Measurements from ENCODE around the gene MIPOL1.
A peak's percentile ranks its signal among the peaks of the same experiment; 100 is the strongest.

The MIPOL1 gene

DNA sequence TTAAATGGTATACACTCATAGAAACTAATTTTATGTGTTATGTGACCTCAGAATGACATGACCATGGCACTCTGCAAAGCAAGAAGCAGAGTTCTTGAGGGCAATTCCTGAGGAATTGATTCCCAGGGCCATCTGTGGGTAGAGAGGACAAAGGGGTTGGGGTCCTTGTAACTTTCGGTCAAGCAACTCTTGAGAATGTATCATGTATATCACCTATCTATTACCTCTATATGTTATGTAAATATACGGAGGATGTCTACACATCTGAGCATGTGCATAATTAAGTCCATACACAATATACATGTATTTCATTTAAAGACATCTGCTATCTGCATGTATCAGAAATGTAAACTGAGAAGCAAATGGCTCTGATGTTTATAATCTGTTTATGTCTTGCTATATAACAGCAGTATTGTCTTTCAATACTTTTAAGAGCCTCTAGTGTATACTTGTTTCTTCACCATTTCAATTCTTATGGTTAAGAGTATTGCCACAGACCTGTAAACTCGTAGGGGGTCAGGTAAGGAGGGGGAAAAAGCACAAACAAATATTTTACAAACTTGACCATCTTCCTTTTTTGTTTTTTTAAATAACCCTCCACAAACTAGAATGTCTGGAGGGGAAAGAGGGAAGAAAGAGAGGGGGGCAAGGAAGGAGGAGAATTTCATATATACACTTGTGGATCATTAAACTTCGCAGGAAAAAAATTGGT is 392.8 kb downstream of the MIPOL1 start:
- DNase-seq (ENCODE audit: insufficient read length, low spot score): no peak
- TF ChIP-seq POLR2A (IDR thresholded peaks at IDR 0.05; ENCODE audit: low read depth, low read length): no peak
- FAIRE-seq: no peak

DNA sequence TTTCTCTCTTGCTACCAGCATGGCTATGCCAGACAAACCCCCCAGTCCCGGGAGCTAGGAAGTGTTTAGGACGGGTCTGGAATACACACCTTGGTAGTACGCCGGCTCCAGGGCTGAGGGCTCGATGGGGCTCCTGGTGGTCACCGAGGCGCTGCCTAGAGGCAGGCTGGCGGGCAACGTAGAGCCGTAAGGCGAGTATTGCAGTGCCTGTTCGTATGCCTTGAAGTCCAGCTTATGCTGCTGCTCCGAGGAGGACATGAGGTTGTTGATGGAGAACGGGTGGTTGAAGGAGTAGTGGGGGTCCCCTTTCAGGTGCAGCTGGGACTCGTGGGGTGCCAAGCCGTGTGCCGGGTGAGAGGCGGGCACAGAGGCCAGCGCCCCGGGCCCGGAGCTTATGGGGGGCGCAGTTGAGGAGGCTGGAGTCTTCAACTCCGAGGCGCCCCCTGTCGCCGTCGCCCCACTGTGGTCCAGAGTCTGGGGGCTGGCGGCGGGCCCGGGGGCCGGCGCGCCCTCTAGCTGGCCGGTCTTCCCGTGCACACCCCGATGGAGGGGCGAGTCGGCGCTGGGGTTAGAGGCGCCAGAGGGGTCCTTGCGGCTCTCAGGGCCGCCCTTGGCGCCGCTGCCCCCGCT is 393.7 kb downstream of the MIPOL1 start:
- DNase-seq (ENCODE audit: insufficient read length, low spot score): no peak
- no peak for TF ChIP-seq POLR2A (IDR thresholded peaks at IDR 0.05; ENCODE audit: low read depth, low read length)
- FAIRE-seq: no peak

DNA sequence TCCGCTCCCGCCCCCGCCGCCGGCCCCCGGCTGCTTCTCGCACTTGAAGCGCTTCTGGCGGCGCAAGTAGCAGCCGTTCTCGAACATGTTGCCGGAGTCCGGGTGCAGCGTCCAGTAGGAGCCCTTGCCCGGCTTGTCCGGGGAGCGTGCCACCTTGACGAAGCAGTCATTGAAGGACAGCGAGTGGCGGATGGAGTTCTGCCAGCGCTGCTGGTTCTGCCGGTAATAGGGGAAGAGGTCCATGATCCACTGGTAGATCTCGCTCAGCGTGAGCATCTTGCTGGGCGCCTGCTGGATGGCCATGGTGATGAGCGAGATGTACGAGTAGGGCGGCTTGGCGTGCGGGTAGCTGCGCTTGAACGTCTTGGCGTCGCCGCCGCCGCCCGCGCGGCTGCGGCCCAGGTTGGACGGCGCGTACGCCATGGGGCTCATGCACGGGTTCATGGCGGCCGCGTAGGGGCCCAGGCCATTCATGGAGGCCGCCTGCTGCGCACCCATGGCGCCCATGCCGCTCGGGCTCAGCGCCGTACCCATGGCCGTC is 394.3 kb downstream of the MIPOL1 start:
- DNase-seq (ENCODE audit: insufficient read length, low spot score) (no peak), FAIRE-seq (no peak)
- TF ChIP-seq POLR2A (IDR thresholded peaks at IDR 0.05; ENCODE audit: low read depth, low read length): no peak

DNA sequence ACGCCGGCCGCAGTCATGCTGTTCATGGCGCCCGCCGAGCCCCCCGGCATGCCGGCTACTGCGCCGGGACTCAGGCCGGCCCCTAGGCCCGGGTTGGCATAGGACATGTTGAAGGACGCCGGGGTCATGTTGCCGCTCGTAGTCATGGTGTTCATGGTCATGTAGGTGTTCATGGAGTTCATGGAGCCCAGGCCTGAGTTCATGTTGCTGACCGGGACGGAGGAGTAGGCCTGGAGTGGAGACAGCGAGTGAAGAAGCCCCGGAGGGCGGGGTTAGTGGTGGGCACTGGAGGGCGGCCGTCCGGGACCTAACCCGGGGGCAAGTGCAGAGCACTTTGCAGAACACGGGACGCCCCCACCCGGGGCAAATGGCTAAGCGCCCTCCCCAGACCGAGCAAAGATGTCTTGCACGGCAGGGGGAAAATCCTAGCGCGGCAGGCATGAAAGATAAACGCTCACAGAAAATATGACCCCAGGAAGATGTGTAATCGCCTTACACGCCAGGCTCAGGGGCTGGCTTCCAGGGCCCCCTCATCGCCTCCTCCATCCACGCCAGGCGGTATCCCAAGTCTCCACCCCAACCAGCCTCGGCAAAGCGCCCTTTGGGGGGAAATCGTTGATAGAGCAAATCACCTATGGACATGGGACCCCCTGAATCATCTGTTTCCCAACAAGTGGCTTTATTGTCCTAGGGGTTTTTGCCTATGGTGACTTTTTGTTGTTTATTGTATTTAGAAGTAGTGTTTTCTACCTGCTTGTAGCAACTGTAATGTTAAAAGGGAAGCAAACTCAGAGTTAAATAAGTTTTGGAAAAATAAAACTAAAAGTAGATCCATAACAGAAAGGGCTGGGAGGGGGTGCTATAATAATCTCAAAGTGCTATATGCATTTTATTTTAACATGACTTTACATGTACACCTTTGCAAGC is 395.0 kb downstream of the MIPOL1 start:
- DNase-seq (ENCODE audit: insufficient read length, low spot score) (no peak), FAIRE-seq (no peak)
- no peak for TF ChIP-seq POLR2A (IDR thresholded peaks at IDR 0.05; ENCODE audit: low read depth, low read length)

DNA sequence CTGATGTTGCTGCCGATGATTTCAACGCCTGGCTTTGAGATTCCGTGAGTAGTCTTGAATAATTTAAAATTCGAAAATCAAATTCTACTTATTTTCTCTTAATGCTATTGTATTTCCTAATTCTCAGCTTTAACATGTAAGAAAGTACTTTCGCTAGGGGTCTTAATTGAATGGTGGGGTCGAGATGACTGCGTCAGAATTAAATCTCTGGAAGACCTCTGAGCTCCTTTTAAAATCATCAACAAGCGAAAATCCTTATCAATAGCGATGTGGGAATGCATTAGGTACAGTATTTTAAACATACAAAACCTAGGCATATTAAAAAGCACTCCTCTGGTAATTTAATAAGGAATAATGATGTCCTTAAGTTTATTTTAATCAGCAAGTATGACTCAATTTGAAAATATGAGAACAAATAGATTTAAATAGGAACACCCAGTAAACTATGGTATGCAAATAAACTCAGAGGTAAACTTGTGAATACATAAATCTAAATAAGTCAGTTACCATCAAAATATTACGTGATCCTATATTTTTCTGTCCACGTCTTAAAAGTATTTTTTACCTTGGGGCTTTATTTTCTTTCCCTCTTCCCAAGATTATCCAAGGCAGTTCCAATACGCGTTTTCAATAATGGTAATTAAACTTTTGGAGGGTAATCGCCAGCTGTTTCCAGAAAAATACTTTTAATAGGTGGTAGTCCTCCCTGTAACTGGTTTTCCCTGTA is 395.9 kb downstream of the MIPOL1 start:
- FAIRE-seq (no peak), DNase-seq (ENCODE audit: insufficient read length, low spot score) (no peak)
- TF ChIP-seq POLR2A (IDR thresholded peaks at IDR 0.05; ENCODE audit: low read depth, low read length): no peak

DNA sequence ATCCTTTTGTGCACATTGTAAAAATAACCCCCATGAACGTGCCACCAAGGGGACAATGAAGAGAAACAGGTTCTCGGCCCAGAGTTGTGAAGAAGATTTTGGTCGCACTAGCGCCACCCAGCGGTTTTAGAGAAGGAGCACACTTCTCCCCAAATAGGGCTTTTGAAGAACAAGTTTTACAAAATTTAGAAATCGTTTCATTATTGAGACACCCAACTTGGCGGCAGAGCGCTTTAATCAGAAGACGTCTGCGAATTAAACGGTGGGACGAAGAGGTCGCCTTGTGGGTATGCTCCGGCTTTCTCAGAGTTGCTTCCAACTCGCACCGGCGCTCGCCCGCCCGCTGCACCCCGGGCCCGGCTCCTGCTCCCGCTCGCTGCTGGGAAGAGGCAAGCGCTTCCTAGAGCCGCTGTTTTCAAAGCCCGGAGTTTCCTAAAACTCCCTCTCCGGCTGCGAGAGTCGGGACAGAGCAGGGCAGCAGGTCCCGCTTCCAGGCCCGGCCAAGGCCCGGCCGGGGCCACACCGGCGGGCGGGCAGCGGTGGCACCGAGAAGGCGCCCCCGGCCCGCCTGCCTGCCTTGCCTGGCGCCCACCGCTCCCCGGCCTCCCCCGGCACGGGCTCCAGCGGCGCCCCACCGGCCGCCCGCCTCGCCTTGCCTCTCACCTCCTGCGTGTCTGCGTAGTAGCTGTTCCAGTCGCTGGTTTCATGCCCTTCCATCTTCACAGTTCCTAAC is 396.7 kb downstream of the MIPOL1 start:
- DNase-seq (ENCODE audit: insufficient read length, low spot score): peak; percentile 70
- no peak for FAIRE-seq
- TF ChIP-seq POLR2A (IDR thresholded peaks at IDR 0.05; ENCODE audit: low read depth, low read length): no peak

DNA sequence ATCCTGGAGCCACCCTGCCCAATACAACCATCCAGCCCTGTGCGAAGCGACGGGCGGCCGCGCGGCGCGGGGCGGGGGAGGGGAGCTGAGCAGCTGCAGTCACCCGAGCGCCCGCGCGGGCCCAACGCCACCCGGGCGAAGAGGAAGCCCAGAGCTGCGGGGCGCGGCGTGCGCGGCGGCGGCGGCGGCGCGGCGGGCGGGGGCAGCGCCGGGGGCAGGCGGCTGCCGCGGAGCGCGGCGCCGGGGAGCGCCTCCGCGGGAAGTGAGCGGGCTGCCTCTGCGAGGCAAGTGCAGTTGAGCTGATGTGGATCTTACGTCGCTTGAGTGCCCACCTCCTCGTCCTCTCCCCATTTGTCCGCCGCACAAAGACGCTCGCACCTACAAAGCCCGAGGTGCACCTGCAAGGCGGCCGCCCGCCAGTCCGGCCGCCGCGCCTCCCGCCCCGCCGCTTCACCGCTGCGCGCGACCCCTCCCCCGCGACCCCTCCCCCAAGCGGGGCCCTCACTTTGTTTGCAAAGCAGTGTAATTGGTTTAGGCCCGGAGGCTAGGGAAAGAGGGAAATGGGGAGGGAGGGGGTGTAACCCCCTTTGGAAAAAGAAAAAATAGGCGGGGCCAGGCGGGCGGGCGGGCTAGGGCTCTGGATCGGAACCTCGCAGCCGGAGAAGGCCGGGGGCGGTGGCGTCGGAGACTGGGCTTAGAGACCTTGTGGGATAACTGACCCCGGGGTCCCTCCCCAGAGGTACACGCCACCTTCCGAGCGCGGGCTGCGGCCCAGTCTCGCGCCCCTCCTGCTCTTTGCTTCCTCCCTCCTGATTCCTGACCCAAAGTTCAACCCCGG is 397.5 kb downstream of the MIPOL1 start, which contains the start of the genes FOXA1 and TTC6:
Gene FOXA1, minus strand, starts transcription at position 279 of the 838 bp plus-strand sequence. Its CDS starts 277 bp downstream, at position 2.
Gene TTC6, plus strand, starts transcription at position 659 of the 838 bp plus-strand sequence. CDS start 26,436 bp downstream, outside the sequence.
- DNase-seq (ENCODE audit: insufficient read length, low spot score) (peak; percentile 26), FAIRE-seq (no peak)
- no peak for TF ChIP-seq POLR2A (IDR thresholded peaks at IDR 0.05; ENCODE audit: low read depth, low read length)

DNA sequence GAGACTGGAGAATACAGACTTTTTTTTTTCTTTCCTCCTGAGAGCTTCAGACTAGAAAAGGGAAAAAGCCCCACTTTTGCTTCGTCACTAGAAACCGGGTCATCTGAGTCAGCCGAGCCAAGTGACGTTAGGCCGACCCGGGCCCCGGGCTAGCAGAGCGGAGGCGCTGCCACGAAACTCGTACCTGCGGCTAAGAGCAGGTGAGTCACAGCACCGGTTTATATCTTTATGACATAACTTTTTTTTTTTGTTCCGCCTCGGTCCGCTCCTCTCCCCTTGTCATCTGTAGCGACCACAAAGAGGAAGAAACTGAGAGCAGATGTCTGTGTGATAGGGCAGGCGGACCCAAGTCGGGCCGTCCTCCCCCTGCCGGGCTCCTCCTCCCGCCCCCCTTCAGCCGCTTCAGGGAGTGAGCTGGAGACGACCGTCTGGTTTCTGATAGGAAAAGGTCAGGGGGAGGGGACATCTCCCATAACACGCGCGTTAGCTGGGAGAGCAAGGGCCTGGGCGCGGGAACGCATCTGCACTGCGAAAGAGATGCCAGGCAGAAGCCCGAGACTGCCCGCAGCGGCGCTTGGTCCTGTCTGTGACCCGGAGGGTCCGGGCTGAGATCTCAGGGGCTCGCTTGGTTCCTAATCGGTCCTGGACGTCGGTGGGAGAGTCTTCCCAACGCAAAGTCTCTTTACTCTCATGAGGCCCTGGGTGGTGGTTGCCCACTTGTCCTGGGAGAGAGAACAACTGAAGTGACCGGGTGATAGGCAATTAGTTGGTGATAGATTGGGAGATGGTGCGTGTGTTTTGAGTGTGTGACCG is 398.3 kb downstream of the MIPOL1 start:
- FAIRE-seq (no peak), DNase-seq (ENCODE audit: insufficient read length, low spot score) (no peak)
- TF ChIP-seq POLR2A (IDR thresholded peaks at IDR 0.05; ENCODE audit: low read depth, low read length): no peak

DNA sequence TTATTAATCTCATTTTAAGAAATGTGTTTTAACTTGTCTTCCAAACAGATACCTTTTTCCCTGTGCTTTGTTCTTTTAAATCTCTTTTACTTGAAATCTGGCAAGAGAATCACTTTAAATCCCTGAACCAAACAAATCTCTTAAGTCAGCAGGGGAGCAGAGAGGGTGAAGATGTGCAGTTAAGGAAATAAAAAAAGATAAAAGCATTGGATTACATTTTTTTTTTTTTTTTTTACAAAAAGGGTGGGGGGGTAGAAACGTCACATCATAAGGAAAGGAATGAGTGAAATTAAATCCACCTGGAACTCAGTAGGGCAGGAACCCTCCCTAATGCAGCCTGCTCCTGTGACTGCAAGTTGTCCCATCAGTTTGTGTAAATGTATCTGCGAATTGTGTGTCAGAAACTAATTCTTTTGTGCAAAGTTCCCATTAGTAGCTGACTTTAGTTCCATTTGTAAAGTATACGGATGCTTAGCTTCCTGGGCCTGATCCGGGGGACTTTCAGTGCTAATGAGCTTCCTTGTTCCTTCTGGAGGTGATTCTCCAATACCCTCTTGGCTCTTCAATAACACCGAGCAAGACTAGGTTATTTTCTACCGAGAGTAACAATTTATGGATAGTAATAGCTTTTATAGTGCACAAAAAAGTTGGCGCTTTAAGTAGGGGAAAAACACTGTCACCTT is 399.2 kb downstream of the MIPOL1 start:
- TF ChIP-seq POLR2A (IDR thresholded peaks at IDR 0.05; ENCODE audit: low read depth, low read length): no peak
- FAIRE-seq (no peak), DNase-seq (ENCODE audit: insufficient read length, low spot score) (no peak)

DNA sequence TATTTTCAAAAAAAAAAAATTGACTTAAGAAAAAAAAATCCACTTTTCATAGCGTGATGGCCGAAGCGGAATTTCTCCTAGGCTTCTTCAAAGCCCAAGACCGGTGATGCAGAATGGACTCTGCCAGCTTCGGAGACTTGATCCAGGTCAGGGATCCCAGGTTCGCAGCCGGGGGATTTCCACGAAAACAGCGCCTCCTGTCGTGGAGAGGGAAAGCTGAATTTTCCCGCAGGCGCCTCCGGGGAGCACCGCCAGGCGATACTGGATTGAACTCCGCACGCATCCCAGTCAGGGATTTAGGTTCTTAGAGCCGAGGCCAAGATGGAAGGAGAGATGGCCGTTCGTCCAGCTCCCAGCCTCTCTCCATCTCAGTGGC is 399.8 kb downstream of the MIPOL1 start:
- TF ChIP-seq POLR2A (IDR thresholded peaks at IDR 0.05; ENCODE audit: low read depth, low read length): no peak
- no peak for FAIRE-seq
- DNase-seq (ENCODE audit: insufficient read length, low spot score): no peak

All from H54 (cell line).